ENCODE data around the gene HNRNPAB.

Gene HNRNPAB

DNA sequence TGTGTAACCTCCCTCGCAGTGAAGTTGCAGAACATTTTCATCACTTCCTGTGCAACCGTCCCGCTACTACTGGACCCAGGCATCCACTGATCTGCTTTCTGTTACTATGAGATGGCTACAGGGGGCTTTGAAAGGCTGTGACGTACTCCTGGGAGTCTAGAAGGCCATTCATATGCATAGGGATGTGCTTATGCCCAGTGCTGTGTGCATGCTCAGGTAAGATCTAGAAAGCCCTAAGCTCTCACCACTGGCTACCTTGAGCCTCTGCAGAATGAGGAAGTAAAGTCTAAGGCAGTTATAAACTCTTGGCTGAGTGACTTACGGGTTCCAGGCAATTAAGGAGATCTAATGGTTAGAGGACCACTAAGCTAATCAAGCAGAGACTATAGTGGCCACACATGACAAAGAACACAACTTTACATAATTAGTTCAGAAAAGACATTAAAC lies 11.8 kb downstream of the HNRNPAB start:
- no peak for DNase-seq (ENCODE audit: low read depth)
- TF ChIP-seq, protein P1, sequence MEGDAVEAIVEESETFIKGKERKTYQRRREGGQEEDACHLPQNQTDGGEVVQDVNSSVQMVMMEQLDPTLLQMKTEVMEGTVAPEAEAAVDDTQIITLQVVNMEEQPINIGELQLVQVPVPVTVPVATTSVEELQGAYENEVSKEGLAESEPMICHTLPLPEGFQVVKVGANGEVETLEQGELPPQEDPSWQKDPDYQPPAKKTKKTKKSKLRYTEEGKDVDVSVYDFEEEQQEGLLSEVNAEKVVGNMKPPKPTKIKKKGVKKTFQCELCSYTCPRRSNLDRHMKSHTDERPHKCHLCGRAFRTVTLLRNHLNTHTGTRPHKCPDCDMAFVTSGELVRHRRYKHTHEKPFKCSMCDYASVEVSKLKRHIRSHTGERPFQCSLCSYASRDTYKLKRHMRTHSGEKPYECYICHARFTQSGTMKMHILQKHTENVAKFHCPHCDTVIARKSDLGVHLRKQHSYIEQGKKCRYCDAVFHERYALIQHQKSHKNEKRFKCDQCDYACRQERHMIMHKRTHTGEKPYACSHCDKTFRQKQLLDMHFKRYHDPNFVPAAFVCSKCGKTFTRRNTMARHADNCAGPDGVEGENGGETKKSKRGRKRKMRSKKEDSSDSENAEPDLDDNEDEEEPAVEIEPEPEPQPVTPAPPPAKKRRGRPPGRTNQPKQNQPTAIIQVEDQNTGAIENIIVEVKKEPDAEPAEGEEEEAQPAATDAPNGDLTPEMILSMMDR (IDR thresholded peaks at IDR 0.05; ENCODE audit: control insufficient read depth, extremely low read depth, insufficient read depth): no peak

DNA sequence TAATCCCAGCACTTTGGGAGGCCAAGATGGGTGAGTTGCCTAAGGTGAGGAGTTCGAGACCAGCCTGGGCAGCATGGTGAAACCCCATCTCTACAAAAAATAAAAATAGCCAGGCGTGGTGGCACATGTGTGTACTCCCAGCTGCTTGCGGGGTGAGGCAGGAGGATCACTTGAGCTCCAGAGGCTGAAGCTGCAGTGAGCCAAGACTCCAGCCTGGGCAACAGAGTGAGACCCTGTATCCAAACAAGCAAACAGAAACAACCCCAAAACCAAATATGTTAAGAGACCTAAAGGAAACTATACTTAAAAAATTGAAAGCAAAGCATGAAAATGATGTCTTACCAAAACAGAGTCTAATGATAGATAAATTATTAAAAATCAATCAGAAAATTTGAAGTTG lies 12.4 kb downstream of the HNRNPAB start:
- TF ChIP-seq, protein P1 (IDR thresholded peaks at IDR 0.05; ENCODE audit: control insufficient read depth, extremely low read depth, insufficient read depth): no peak
- H3K4me3 ChIP-seq (ENCODE audit: low read depth, low read length): no peak overlapping the region
- DNase-seq (ENCODE audit: low read depth): no peak

More for the DNA sequence above, 11.8 kb downstream of the HNRNPAB start:
- H3K4me3 ChIP-seq (ENCODE audit: low read depth, low read length): no peak overlapping the region

DNA sequence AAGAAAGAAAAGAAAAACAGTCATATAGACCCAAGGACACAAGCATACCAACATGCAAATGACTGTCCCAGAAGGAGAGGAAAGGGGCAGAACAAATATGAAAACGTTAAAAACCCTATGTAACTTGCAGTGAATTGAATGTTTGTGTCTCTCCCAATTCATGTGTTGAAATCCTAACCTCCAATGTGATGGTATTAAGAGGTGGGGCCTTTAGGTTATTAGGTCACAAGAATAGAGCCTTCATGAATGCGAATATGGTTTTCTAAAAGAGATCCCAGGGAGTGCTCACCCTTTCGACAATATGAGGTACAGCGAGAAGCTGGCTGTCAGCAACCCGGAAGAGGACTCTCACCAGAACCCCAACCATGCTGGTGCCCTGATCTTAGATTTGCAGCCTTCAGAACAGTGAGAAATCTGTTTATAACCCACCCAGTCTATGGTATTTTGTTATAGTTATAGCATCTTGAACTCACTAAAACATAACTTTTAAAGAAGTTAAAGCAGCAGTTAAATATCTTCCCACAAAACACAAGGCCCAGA lies 14.0 kb downstream of the HNRNPAB start:
- H3K4me3 ChIP-seq (ENCODE audit: low read depth, low read length): no peak overlapping the region
- DNase-seq (ENCODE audit: low read depth): no peak
- TF ChIP-seq, protein P1 (IDR thresholded peaks at IDR 0.05; ENCODE audit: control insufficient read depth, extremely low read depth, insufficient read depth): no peak

DNA sequence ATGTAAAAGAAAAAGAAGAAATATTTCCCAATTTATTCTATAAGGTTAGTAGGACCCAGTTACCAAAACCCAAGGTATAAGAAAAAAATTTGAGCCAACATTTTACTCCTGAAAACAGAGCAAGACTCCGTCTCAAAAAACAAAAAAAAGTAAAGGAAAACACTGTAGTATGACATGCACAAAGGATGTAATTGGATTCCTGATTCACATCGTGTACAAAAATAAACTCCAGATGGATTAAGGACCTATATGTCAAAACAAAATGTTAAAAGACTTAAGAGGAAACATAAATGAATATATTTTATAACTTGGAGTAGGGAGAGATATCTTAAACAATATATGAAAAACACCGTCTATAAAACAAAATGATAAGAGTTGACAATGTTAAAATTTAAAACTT lies 14.5 kb downstream of the HNRNPAB start:
- TF ChIP-seq, protein P1 (IDR thresholded peaks at IDR 0.05; ENCODE audit: control insufficient read depth, extremely low read depth, insufficient read depth): no peak
- H3K4me3 ChIP-seq (ENCODE audit: low read depth, low read length): no peak overlapping the region
- no peak for DNase-seq (ENCODE audit: low read depth)

DNA sequence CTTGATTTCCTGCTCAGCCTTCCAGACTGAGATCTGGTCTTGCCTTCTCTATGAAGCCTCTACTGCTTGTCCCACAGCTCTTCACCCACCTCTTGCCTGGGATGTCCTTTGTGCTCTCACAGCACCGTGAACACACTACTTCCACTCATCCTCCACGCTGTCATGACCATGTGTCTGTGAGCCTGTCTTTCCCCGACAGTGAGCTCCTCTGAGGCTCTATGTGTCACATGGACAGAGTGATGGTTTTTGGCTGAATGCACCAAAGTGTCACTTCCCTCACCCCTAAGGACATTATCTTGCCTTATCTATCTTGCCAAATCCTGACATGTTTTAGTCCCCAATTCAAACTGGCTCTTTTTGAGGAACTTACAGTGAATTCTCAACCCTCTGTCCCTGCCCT lies 16.9 kb downstream of the HNRNPAB start:
- no peak overlapping the region for H3K4me3 ChIP-seq (ENCODE audit: low read depth, low read length)
- no peak for DNase-seq (ENCODE audit: low read depth)
- TF ChIP-seq, protein P1 (IDR thresholded peaks at IDR 0.05; ENCODE audit: control insufficient read depth, extremely low read depth, insufficient read depth): no peak

DNA sequence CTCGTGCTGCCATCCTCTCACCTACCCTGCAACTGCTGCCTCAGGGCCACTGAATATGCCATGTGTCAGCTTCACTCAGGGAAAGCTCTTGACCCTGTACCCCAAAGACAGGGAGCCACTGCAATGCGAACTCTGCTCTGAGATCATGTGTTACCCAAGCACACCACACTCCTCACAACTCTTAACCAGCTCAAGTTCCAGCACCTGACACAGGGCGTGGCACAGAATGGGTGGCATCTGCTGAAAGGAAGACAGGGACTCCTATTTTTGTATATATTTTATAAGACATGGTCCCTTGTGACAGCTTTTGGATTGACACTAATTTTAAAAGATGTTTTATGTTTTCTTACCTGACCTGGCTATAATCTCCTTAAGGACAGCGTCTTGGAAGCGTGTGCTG lies 17.5 kb downstream of the HNRNPAB start:
- H3K4me3 ChIP-seq (ENCODE audit: low read depth, low read length): no peak overlapping the region
- TF ChIP-seq, protein P1 (IDR thresholded peaks at IDR 0.05; ENCODE audit: control insufficient read depth, extremely low read depth, insufficient read depth): no peak
- no peak for DNase-seq (ENCODE audit: low read depth)

DNA sequence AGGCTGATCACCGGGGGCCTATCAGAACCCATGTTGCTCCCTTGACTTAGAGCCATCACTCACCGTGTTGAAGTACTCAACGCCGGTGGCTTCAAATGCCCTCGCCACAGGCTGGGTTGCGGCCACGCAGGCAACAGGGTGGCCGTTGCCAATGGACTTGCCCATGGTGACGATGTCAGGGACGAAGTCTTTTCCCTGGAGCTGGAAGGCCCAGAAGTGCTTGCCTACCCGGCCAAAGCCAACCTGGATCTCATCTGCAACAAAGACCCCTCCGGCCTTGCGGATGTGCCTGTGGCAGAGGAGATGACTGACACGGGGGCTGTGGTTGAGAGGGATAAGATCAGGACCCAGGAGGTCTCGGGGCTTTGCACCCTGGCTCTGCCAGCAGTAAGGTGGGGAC lies 18.0 kb downstream of the HNRNPAB start:
- TF ChIP-seq, protein P1 (IDR thresholded peaks at IDR 0.05; ENCODE audit: control insufficient read depth, extremely low read depth, insufficient read depth): no peak
- no peak overlapping the region for H3K4me3 ChIP-seq (ENCODE audit: low read depth, low read length)
- DNase-seq (ENCODE audit: low read depth): no peak

All from LNCaP clone FGC (cell line).